HCT116 (cell line): ENCODE data around the gene RET. TPM values are rescaled to one million over a fixed set of nuclear protein-coding genes. Genes with fewer than 3 reads are reported as not detected.

Source experiments
- ATAC-seq: fragments of 200-7000 bp; cut with Tn5 transposase; 2 replicates; pipeline ENCODE4 v1.9.1; 2020; ENCODE audit warnings: mild to moderate bottlenecking, moderate library complexity
- BruUV-seq: library from RNA; stranded (reverse); fragments of 400-500 nt; replicated peaks from 2 replicates; lab custom pipeline; 2021; lab: Mats Ljungman, UMichigan
- CTCF ChIA-PET: fragments of 300-600 bp; sonication (Branson Sonifier 250); formaldehyde crosslinking; loops from one replicate; lab custom pipeline; 2021; ENCODE audit warnings: antibody characterized with exemption; lab: Charles Lee
- POLR2A ChIA-PET: fragments of 300-600, 350-600 bp; sonication (Branson Sonifier 250); formaldehyde crosslinking; loops from one replicate; lab custom pipeline; 2021; ENCODE audit warnings: antibody characterized with exemption; lab: Charles Lee
- RAD21 ChIA-PET, 2 experiments: fragments of 300-600 bp; sonication (Branson Sonifier 250); formaldehyde crosslinking; loops; one replicate each; lab custom pipeline; 2023; ENCODE audit warnings: low total read pairs in 2 of 2; ENCODE audit not compliant: uncharacterized antibody in 2 of 2, unreplicated experiment in 2 of 2, low non-redundant PET in 1 of 2; lab: Charles Lee
- DNase-seq: peaks from one replicate; pipeline ENCODE4 v3.0.0-alpha.2; 2010; ENCODE audit warnings: low read depth, low spot score
- H2AFZ ChIP-seq: fragments of 200-600 bp; shearing (Covaris generic), sonication (generic); 2 replicates; pipeline ENCODE4 v1.6.1; 2017; ENCODE audit warnings: low read depth, mixed run types, mixed read lengths, antibody characterized with exemption, low read length; ENCODE audit not compliant: poor library complexity, severe bottlenecking
- H3K27ac ChIP-seq: 2 replicates; pipeline ENCODE4 v1.5.1; 2012; ENCODE audit warnings: low read depth, low read length
- H3K27me3 ChIP-seq: fragments of 200-600 bp; sonication (generic); 2 replicates; pipeline ENCODE4 v1.6.1; 2016; ENCODE audit warnings: mixed run types, low read length, mixed read lengths; ENCODE audit not compliant: insufficient read depth
- H3K36me3 ChIP-seq, 2 experiments: fragments of 200-500 bp in 1 of 2; fragments of 200-600 bp in 1 of 2; sonication (Bioruptor generic) in 1 of 2; sonication (generic) in 1 of 2; 2 replicates each; pipeline versions ENCODE4 v1.5.1 to v1.6.1; 2014 to 2016; ENCODE audit warnings: low read length in 2 of 2, inconsistent platforms in 1 of 2, mixed read lengths in 1 of 2, mixed run types in 1 of 2; ENCODE audit not compliant: insufficient read depth in 2 of 2, control insufficient read depth in 1 of 2
- H3K4me1 ChIP-seq, 2 experiments: fragments of 200-600 bp in 1 of 2; sonication (generic) in 1 of 2; 2 replicates each; pipeline versions ENCODE4 v1.5.1 to v1.6.1; 2012 to 2017; ENCODE audit warnings: low read length in 2 of 2, inconsistent platforms in 1 of 2, mild to moderate bottlenecking in 1 of 2, mixed read lengths in 1 of 2, mixed run types in 1 of 2, moderate library complexity in 1 of 2; ENCODE audit not compliant: insufficient read depth in 2 of 2, control insufficient read depth in 1 of 2
- H3K4me2 ChIP-seq: fragments of 200-600 bp; sonication (generic); 2 replicates; pipeline ENCODE4 v1.6.1; 2017; ENCODE audit warnings: mixed run types, low read length, mixed read lengths
- H3K4me3 ChIP-seq, 2 experiments: fragments of 200-600 bp in 1 of 2; sonication (generic) in 1 of 2; replicated peaks in 1 of 2; 2 replicates each; pipeline ENCODE4 v1.5.1; 2011 to 2016; ENCODE audit warnings: low read length in 2 of 2, control low read depth in 1 of 2, low read depth in 1 of 2, mild to moderate bottlenecking in 1 of 2, mixed read lengths in 1 of 2, mixed run types in 1 of 2
- H3K79me2 ChIP-seq: fragments of 200-600 bp; sonication (generic); 2 replicates; pipeline ENCODE4 v1.6.1; 2017; ENCODE audit warnings: mild to moderate bottlenecking, mixed run types, low read length, moderate library complexity, mixed read lengths; ENCODE audit not compliant: insufficient read depth
- H3K9ac ChIP-seq: fragments of 200-600 bp; sonication (generic); 2 replicates; pipeline ENCODE4 v1.6.1; 2016; ENCODE audit warnings: low read length, mixed read lengths
- H3K9me2 ChIP-seq: fragments of 200-600 bp; sonication (generic), shearing (Covaris generic); 2 replicates; pipeline ENCODE4 v1.6.1; 2017; ENCODE audit warnings: mixed run types, mild to moderate bottlenecking, moderate library complexity; ENCODE audit not compliant: insufficient read depth
- H3K9me3 ChIP-seq, 2 experiments: fragments of 200-500 bp in 1 of 2; fragments of 200-600 bp in 1 of 2; sonication (Bioruptor generic) in 1 of 2; sonication (generic) in 1 of 2; 2 replicates each; pipeline ENCODE4 v1.6.1; 2014 to 2017; ENCODE audit warnings: low read length in 2 of 2, mixed read lengths in 2 of 2, inconsistent platforms in 1 of 2, low read depth in 1 of 2, mild to moderate bottlenecking in 1 of 2, mixed run types in 1 of 2, moderate library complexity in 1 of 2; ENCODE audit not compliant: control insufficient read depth in 1 of 2, insufficient read depth in 1 of 2
- H4K20me1 ChIP-seq: fragments of 200-600 bp; sonication (generic), shearing (Covaris generic); 2 replicates; pipeline ENCODE4 v1.6.1; 2017; ENCODE audit warnings: mixed run types, mild to moderate bottlenecking, moderate library complexity; ENCODE audit not compliant: insufficient read depth
- EZH2 ChIP-seq: fragments of 200-600 bp; sonication (generic); IDR thresholded peaks from 2 replicates; pipeline ENCODE4 v1.6.1; 2017; ENCODE audit warnings: antibody characterized with exemption, mixed run types
- POLR2A ChIP-seq: IDR thresholded peaks from 2 replicates; pipeline ENCODE4 v1.7.0; 2011; ENCODE audit warnings: borderline replicate concordance; ENCODE audit not compliant: insufficient read depth, insufficient read length; ENCODE audit errors: extremely low read depth
- SIN3A ChIP-seq: IDR thresholded peaks from 2 replicates; pipeline ENCODE4 v1.6.1; 2012; ENCODE audit warnings: low read depth
- SP1 ChIP-seq: IDR thresholded peaks from 2 replicates; pipeline ENCODE4 v1.6.1; 2012; ENCODE audit warnings: low read depth
- SRF ChIP-seq: IDR thresholded peaks from 2 replicates; pipeline ENCODE4 v1.6.1; 2012; ENCODE audit warnings: low read depth
- ZNF274 ChIP-seq: fragments of 200-500 bp; sonication (Bioruptor generic); IDR thresholded peaks from 2 replicates; pipeline ENCODE4 v1.6.1; 2014; ENCODE audit warnings: mild to moderate bottlenecking, low read depth, low read length, inconsistent platforms
- intact Hi-C: fragments of 100-400 bp; cut with micrococcal nuclease; formaldehyde crosslinking; loops from 2 replicates; pipeline ENCODE4 v1.10.0; 2022
- total RNA-seq: library from RNA; stranded (reverse); gene quantifications from one replicate; pipeline ENCODE4 v1.2.1, GENCODE V29; 2021; ENCODE audit not compliant: unreplicated experiment
- TF ChIP-seq, protein P1 (sequence below): IDR thresholded peaks from 2 replicates; pipeline ENCODE4 v1.6.1; 2011; ENCODE audit warnings: mild to moderate bottlenecking, low read length, moderate library complexity; ENCODE audit not compliant: insufficient replicate concordance; ENCODE audit errors: extremely low read depth
- TF ChIP-seq, protein P2 (sequence below): IDR thresholded peaks from 2 replicates; pipeline ENCODE4 v1.6.1; 2012
- TF ChIP-seq, protein P3 (sequence below): IDR thresholded peaks from 2 replicates; pipeline ENCODE4 v1.6.1; 2012

Gene RET
- total RNA-seq, 1 experiment from 2014 or later, result 5.9 TPM

DNA sequence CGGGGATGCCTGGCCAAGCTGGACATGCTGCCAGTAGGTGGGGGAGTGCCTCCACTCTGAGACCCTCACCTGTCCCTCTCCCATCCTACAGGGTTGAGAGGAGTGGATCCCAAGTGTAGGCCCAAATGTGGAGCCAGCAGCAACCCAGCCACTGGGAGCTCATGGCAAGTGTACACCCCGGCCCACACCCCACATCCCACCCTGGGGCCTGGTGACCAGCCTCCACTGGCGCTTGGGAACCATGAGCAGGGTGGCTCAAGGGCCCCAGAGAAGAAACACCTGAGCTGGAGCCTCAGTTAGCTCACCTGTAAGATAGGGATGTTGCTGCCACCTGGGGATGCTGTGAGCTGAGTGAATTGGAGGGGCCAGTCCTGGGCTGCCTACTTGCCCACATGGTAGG, 10.4 kb upstream of the RET start:
- Histone ChIP-seq H3K4me3 (no peak overlapping the region), H3K4me1 (no peaks in the 10 kb centered on the region), H4K20me1 (no peaks in the 10 kb centered on the region), H3K79me2 (no peaks in the 10 kb centered on the region), H3K27me3 (no peaks in the 10 kb centered on the region), H3K4me2 (no peak overlapping the region), H3K36me3 (no peaks in the 10 kb centered on the region), H3K9me3 (no peaks in the 10 kb centered on the region), H3K9ac (no peak overlapping the region), H3K9me2 (no peaks in the 10 kb centered on the region), H2AFZ (no peak overlapping the region), H3K27ac (no peak overlapping the region)
- DNase-seq (no peak), ATAC-seq (no peak)
- ChIA-PET POLR2A (no interaction called here), RAD21 (no interaction called here), CTCF (no interaction called here)
- TF ChIP-seq POLR2A (no peak), EZH2 (no peak), SIN3A (no peak), SP1 (no peak), ZNF274 (no peak), SRF (no peak)
- TF ChIP-seq, protein P1, sequence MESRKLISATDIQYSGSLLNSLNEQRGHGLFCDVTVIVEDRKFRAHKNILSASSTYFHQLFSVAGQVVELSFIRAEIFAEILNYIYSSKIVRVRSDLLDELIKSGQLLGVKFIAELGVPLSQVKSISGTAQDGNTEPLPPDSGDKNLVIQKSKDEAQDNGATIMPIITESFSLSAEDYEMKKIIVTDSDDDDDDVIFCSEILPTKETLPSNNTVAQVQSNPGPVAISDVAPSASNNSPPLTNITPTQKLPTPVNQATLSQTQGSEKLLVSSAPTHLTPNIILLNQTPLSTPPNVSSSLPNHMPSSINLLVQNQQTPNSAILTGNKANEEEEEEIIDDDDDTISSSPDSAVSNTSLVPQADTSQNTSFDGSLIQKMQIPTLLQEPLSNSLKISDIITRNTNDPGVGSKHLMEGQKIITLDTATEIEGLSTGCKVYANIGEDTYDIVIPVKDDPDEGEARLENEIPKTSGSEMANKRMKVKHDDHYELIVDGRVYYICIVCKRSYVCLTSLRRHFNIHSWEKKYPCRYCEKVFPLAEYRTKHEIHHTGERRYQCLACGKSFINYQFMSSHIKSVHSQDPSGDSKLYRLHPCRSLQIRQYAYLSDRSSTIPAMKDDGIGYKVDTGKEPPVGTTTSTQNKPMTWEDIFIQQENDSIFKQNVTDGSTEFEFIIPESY, result no peak
- TF ChIP-seq, protein P2, sequence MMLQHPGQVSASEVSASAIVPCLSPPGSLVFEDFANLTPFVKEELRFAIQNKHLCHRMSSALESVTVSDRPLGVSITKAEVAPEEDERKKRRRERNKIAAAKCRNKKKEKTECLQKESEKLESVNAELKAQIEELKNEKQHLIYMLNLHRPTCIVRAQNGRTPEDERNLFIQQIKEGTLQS, result no peak
- TF ChIP-seq, protein P3, sequence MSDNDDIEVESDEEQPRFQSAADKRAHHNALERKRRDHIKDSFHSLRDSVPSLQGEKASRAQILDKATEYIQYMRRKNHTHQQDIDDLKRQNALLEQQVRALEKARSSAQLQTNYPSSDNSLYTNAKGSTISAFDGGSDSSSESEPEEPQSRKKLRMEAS, result no peak
- no TSS peak for BruUV-seq
- intact Hi-C loops, result no loop called here
